Liver (tissue), 9 donors: ENCODE measurements around the gene DNAJC11. TPM values are rescaled to one million over a fixed set of nuclear protein-coding genes. Genes with fewer than 3 reads are reported as not detected.
"Not testable (repeated sequence)": the region's sequence is repeated elsewhere in the genome, so short reads cannot be mapped to it uniquely, and the experiment has no call there.

Experiments
- DNase-seq: peaks from one replicate; pipeline ENCODE4 v3.0.0-alpha.2; 2017; ENCODE audit warnings: low spot score
- H3K27ac ChIP-seq, 2 donors: one replicate each; pipeline ENCODE4 v1.7.0; 2013; ENCODE audit warnings: inconsistent platforms in 2 of 2, low read length in 2 of 2, control low read depth in 1 of 2, low read depth in 1 of 2, mild to moderate bottlenecking in 1 of 2
- H3K27me3 ChIP-seq, 4 donors: one replicate each; pipeline versions ENCODE4 v1.6.1 to v1.7.0; 2013; ENCODE audit warnings: low read length in 3 of 4, inconsistent platforms in 1 of 4, mild to moderate bottlenecking in 1 of 4, moderate library complexity in 1 of 4; ENCODE audit not compliant: control insufficient read depth in 4 of 4, insufficient read depth in 4 of 4
- H3K36me3 ChIP-seq, 4 donors: one replicate each; pipeline versions ENCODE4 v1.6.1 to v1.7.0; 2013; ENCODE audit warnings: low read length in 3 of 4, mild to moderate bottlenecking in 3 of 4, low read depth in 1 of 4, moderate library complexity in 1 of 4; ENCODE audit not compliant: control insufficient read depth in 4 of 4, insufficient read depth in 3 of 4
- H3K4me1 ChIP-seq, 4 donors: one replicate each; pipeline versions ENCODE4 v1.6.1 to v1.7.0; 2013; ENCODE audit warnings: low read length in 3 of 4, mild to moderate bottlenecking in 3 of 4, moderate library complexity in 1 of 4; ENCODE audit not compliant: control insufficient read depth in 4 of 4, insufficient read depth in 4 of 4
- H3K4me3 ChIP-seq, 3 donors: one replicate each; pipeline versions ENCODE4 v1.6.1 to v1.7.0; 2013; ENCODE audit warnings: low read length in 3 of 3, control low read depth in 1 of 3, low read depth in 1 of 3, mild to moderate bottlenecking in 1 of 3
- H3K9ac ChIP-seq, 2 donors: one replicate each; pipeline ENCODE4 v1.7.0; 2013; ENCODE audit warnings: low read length in 2 of 2, mild to moderate bottlenecking in 2 of 2, moderate library complexity in 2 of 2, control low read depth in 1 of 2, low read depth in 1 of 2
- H3K9me3 ChIP-seq, 4 donors: one replicate each; pipeline versions ENCODE4 v1.6.1 to v1.7.0; 2013; ENCODE audit warnings: low read length in 3 of 4; ENCODE audit not compliant: control insufficient read depth in 4 of 4
- EGR1 ChIP-seq, 2 donors: IDR thresholded peaks; 2 replicates each; pipeline ENCODE4 v1.6.1; 2016 to 2018; ENCODE audit warnings: antibody characterized with exemption in 2 of 2, low read depth in 2 of 2
- FOXA1 ChIP-seq: IDR thresholded peaks from 2 replicates; pipeline ENCODE4 v1.6.1; 2016; ENCODE audit warnings: antibody characterized with exemption
- HNF4A ChIP-seq, 2 donors: conservative IDR thresholded peaks; 2 replicates each; pipeline ENCODE4 v1.6.1; 2016; ENCODE audit warnings: antibody characterized with exemption in 2 of 2, mild to moderate bottlenecking in 2 of 2
- HNF4G ChIP-seq: IDR thresholded peaks from 2 replicates; pipeline ENCODE4 v1.6.1; 2016; ENCODE audit warnings: antibody characterized with exemption
- JUND ChIP-seq, 2 donors: IDR thresholded peaks; 2 replicates each; pipeline ENCODE4 v1.6.1; 2016; ENCODE audit warnings: antibody characterized with exemption in 2 of 2
- NR2F2 ChIP-seq: IDR thresholded peaks from 2 replicates; pipeline ENCODE4 v1.6.1; 2016; ENCODE audit warnings: antibody characterized with exemption
- RAD21 ChIP-seq, 2 donors: IDR thresholded peaks; 2 replicates each; pipeline ENCODE4 v1.6.1; 2016; ENCODE audit warnings: antibody characterized with exemption in 2 of 2, mild to moderate bottlenecking in 2 of 2
- RXRA ChIP-seq, 2 donors: IDR thresholded peaks; 2 replicates each; pipeline ENCODE4 v1.6.1; 2017 to 2018; ENCODE audit warnings: antibody characterized with exemption in 2 of 2, mild to moderate bottlenecking in 1 of 2
- TAF1 ChIP-seq: conservative IDR thresholded peaks from 2 replicates; pipeline ENCODE4 v1.6.1; 2016; ENCODE audit warnings: antibody characterized with exemption, mild to moderate bottlenecking
- WGBS: extraction: QIAGEN DNeasy Blood & Tissue Kit; methylation state at CpG from one replicate; pipeline ENCODE4 v1.1.7; 2013; 5-methylcytosine and 5-hydroxymethylcytosine counted together
- polyA plus RNA-seq, 2 donors: library from polyadenylated mRNA; stranded (reverse) in 1 of 2; unstranded in 1 of 2; fragments of 200-250 nt in 1 of 2; fragments of >200 nt in 1 of 2; fragmentation: Nextera tagmentation in 1 of 2; extraction: Ambion mirVana in 1 of 2; gene quantifications; one replicate each; pipeline versions ENCODE4 v1.2.1 to v1.2.3, GENCODE V29; 2013 to 2015
- total RNA-seq, 2 donors: library from RNA; depleted of rRNA; stranded (reverse); fragments of >200 nt; gene quantifications; one replicate each; pipeline ENCODE4 v1.2.3, GENCODE V29; 2014
- TF ChIP-seq, protein P1 (sequence below): IDR thresholded peaks from 2 replicates; pipeline ENCODE4 v1.6.1; 2016; ENCODE audit warnings: antibody characterized with exemption, mild to moderate bottlenecking
- TF ChIP-seq, protein P2 (sequence below): IDR thresholded peaks from 2 replicates; pipeline ENCODE4 v1.6.1; 2016; ENCODE audit warnings: antibody characterized with exemption
- TF ChIP-seq, protein P3 (sequence below): IDR thresholded peaks from 2 replicates; pipeline ENCODE4 v1.6.1; 2016; ENCODE audit warnings: antibody characterized with exemption
- TF ChIP-seq, protein P4 (sequence below): fragments of 150-350 bp; IDR thresholded peaks from 2 replicates; pipeline ENCODE4 v1.5.1; 2017; ENCODE audit warnings: improper control_type of control experiment, low read depth, low read length; ENCODE audit not compliant: missing input control
- donor health status: healthy.
- donor health status: healthy.
- donor health status: healthy.
- donor health status: healthy.
- donor health status: healthy.

DNAJC11 gene
- total and polyA plus RNA-seq, 4 donors: 16.5 to 36.1 (median 23.8) TPM

DNA sequence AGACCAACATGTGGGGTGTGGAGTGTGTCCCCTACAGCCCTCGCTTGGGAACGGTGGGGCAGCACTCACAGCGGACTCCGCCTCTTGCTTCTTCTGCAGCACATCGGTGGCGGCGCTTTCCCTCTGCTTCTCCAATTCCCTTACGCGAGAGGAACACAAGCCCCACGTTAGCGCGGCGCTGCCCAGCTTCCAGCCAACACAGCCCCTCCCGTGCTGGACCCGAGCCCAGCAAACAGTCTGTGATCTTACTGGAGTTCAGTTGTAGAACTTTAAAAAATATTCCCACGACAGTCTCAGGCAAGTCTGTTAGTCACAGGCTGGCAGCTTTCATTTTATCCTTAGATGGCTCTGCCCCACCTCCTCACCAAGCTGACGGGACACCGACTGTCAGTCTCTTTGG lies 63.4 kb downstream of the DNAJC11 start:
- Histone ChIP-seq H3K4me3 (no peak overlapping the region), H3K9me3 (no peaks in the 10 kb centered on the region), H3K4me1 (no peaks in the 10 kb centered on the region), H3K9ac (no peak overlapping the region), H3K36me3 (peaks cover 18 to 65% (median 37%) of the 10 kb centered on the region in 4 donors), H3K27me3 (no peaks in the 10 kb centered on the region), H3K27ac (no peak overlapping the region)
- WGBS: 85% methylated on average over 18 of the region's 18 CpGs
- no peak for TF ChIP-seq FOXA1
- TF ChIP-seq, protein P1, sequence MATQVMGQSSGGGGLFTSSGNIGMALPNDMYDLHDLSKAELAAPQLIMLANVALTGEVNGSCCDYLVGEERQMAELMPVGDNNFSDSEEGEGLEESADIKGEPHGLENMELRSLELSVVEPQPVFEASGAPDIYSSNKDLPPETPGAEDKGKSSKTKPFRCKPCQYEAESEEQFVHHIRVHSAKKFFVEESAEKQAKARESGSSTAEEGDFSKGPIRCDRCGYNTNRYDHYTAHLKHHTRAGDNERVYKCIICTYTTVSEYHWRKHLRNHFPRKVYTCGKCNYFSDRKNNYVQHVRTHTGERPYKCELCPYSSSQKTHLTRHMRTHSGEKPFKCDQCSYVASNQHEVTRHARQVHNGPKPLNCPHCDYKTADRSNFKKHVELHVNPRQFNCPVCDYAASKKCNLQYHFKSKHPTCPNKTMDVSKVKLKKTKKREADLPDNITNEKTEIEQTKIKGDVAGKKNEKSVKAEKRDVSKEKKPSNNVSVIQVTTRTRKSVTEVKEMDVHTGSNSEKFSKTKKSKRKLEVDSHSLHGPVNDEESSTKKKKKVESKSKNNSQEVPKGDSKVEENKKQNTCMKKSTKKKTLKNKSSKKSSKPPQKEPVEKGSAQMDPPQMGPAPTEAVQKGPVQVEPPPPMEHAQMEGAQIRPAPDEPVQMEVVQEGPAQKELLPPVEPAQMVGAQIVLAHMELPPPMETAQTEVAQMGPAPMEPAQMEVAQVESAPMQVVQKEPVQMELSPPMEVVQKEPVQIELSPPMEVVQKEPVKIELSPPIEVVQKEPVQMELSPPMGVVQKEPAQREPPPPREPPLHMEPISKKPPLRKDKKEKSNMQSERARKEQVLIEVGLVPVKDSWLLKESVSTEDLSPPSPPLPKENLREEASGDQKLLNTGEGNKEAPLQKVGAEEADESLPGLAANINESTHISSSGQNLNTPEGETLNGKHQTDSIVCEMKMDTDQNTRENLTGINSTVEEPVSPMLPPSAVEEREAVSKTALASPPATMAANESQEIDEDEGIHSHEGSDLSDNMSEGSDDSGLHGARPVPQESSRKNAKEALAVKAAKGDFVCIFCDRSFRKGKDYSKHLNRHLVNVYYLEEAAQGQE: no peak
- no peak for TF ChIP-seq NR2F2
- TF ChIP-seq TAF1: no peak
- TF ChIP-seq EGR1 (IDR thresholded peaks at IDR 0.05; ENCODE audit: low read depth in 2 of 2): no peak
- TF ChIP-seq HNF4A (conservative IDR thresholded peaks at IDR 0.05): no peak
- TF ChIP-seq, protein P2, sequence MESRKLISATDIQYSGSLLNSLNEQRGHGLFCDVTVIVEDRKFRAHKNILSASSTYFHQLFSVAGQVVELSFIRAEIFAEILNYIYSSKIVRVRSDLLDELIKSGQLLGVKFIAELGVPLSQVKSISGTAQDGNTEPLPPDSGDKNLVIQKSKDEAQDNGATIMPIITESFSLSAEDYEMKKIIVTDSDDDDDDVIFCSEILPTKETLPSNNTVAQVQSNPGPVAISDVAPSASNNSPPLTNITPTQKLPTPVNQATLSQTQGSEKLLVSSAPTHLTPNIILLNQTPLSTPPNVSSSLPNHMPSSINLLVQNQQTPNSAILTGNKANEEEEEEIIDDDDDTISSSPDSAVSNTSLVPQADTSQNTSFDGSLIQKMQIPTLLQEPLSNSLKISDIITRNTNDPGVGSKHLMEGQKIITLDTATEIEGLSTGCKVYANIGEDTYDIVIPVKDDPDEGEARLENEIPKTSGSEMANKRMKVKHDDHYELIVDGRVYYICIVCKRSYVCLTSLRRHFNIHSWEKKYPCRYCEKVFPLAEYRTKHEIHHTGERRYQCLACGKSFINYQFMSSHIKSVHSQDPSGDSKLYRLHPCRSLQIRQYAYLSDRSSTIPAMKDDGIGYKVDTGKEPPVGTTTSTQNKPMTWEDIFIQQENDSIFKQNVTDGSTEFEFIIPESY: no peak
- no peak for TF ChIP-seq RXRA (IDR thresholded peaks at IDR 0.05)
- no peak for TF ChIP-seq RAD21 (IDR thresholded peaks at IDR 0.05)
- TF ChIP-seq, protein P3, sequence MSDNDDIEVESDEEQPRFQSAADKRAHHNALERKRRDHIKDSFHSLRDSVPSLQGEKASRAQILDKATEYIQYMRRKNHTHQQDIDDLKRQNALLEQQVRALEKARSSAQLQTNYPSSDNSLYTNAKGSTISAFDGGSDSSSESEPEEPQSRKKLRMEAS: no peak
- TF ChIP-seq, protein P4, sequence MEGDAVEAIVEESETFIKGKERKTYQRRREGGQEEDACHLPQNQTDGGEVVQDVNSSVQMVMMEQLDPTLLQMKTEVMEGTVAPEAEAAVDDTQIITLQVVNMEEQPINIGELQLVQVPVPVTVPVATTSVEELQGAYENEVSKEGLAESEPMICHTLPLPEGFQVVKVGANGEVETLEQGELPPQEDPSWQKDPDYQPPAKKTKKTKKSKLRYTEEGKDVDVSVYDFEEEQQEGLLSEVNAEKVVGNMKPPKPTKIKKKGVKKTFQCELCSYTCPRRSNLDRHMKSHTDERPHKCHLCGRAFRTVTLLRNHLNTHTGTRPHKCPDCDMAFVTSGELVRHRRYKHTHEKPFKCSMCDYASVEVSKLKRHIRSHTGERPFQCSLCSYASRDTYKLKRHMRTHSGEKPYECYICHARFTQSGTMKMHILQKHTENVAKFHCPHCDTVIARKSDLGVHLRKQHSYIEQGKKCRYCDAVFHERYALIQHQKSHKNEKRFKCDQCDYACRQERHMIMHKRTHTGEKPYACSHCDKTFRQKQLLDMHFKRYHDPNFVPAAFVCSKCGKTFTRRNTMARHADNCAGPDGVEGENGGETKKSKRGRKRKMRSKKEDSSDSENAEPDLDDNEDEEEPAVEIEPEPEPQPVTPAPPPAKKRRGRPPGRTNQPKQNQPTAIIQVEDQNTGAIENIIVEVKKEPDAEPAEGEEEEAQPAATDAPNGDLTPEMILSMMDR: no peak
- no peak for TF ChIP-seq HNF4G
- no peak for DNase-seq

DNA sequence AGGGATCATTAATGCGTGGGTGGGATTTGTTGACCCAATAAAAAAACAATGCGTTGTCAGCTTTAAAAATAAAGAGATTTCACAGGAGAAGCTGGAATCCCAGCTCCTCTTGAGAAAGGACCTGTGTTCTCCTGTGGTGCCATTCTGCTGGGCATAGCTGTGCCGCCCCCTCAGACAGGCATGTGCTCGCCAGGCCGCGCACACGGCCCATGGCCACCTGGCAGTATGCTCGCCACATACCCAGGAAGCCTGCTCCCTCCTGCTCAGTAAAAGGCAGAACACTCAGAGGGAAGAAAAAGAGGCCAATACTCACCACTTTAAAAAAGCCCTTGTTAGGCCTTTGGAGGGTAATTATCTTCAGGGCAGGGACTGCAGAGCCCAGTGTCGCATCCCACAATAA lies 63.8 kb downstream of the DNAJC11 start:
- 91% methylated on average over 9 of the region's 9 CpGs for WGBS
- H3K4me3 ChIP-seq: no peak overlapping the region
- no peaks in the 10 kb centered on the region for H3K27me3 ChIP-seq
- peaks cover 22 to 66% (median 38%) of the 10 kb centered on the region in 4 donors for H3K36me3 ChIP-seq
- DNase-seq: no peak
- no peaks in the 10 kb centered on the region for H3K9me3 ChIP-seq
- no peak overlapping the region for H3K9ac ChIP-seq
- no peak overlapping the region for H3K27ac ChIP-seq
- no peak for TF ChIP-seq JUND (IDR thresholded peaks at IDR 0.05)
- TF ChIP-seq, protein P1: no peak
- no peak for TF ChIP-seq RXRA (IDR thresholded peaks at IDR 0.05)
- TF ChIP-seq HNF4G: no peak
- no peak for TF ChIP-seq FOXA1
- TF ChIP-seq, protein P3: no peak
- no peaks in the 10 kb centered on the region for H3K4me1 ChIP-seq

DNA sequence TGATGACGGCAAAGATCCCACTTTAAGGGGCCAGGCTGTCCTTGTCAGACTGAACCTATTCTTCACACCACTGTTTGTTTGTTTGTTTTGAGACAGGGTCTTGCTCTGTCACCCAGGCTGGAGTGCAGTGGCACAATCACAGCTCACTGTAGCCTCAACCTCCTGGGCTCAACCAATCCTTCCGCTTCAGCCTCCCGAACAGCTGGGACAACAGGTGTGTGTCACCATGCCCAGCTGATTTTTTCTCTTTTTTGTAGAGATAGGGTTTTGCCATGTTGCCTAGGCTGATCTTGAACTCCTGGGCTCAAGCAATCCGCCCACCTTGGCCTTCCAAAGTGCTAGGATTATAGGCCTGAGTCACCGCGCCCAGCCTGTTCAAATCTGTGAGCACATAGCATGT lies 64.8 kb downstream of the DNAJC11 start:
- not testable (repeated sequence) for H3K4me3 ChIP-seq, H3K9ac ChIP-seq, H3K27ac ChIP-seq, H3K27me3 ChIP-seq, H3K4me1 ChIP-seq, DNase-seq, H3K9me3 ChIP-seq
- 95% methylated on average over 6 of the region's 6 CpGs for WGBS
- peaks cover 25 to 69% (median 42%) of the 10 kb centered on the region in 4 donors for H3K36me3 ChIP-seq
